Measurements from ENCODE around the gene NLRP1. TPM values are rescaled to one million over a fixed set of nuclear protein-coding genes. Genes with fewer than 3 reads are reported as not detected.

Gene NLRP1
- polyA plus RNA-seq, 10 donors: 45.0 to 79.3 (median 60.6) TPM

GRCh38 chr17:5526821-5527598 is 57.3 kb downstream of the NLRP1 start:
- peak; percentile 80 to 96 (median 87) for DNase-seq

- DNase-seq: no peak
Observed at GRCh38 chr17:5523249-5523648, 61.1 kb downstream of the NLRP1 start.

GRCh38 chr17:5522476-5522875 is 61.8 kb downstream of the NLRP1 start:
- DNase-seq: no peak

- DNase-seq: peak in 1 of 3 donors; percentile 92
Observed at GRCh38 chr17:5516060-5516792, 68.1 kb downstream of the NLRP1 start.

GRCh38 chr17:5514976-5515375 is 69.3 kb downstream of the NLRP1 start:
- no peak for DNase-seq

- no peak for DNase-seq
Observed at GRCh38 chr17:5513628-5514027, 70.7 kb downstream of the NLRP1 start.

- peak in 2 of 3 donors; percentile 40 to 42 for DNase-seq
Observed at GRCh38 chr17:5511401-5512225, 72.7 kb downstream of the NLRP1 start.

GRCh38 chr17:5510771-5511170 is 73.5 kb downstream of the NLRP1 start:
- DNase-seq: no peak

- DNase-seq: peak in 1 of 3 donors; percentile 29
Observed at GRCh38 chr17:5509482-5509881, 74.8 kb downstream of the NLRP1 start.

GRCh38 chr17:5508810-5509209 is 75.5 kb downstream of the NLRP1 start:
- no peak for DNase-seq

GRCh38 chr17:5506307-5506706 is 78.0 kb downstream of the NLRP1 start:
- no peak for DNase-seq

- DNase-seq: no peak
Observed at GRCh38 chr17:5502552-5502951, 81.8 kb downstream of the NLRP1 start.

GRCh38 chr17:5501685-5502084 is 82.6 kb downstream of the NLRP1 start:
- no peak for DNase-seq

GRCh38 chr17:5500589-5501391 is 83.5 kb downstream of the NLRP1 start:
- DNase-seq: peak; percentile 84 to 96 (median 91)

- no peak for DNase-seq
Observed at GRCh38 chr17:5500247-5500588, 84.1 kb downstream of the NLRP1 start.

- DNase-seq: peak in 2 of 3 donors; percentile 26 to 66
Observed at GRCh38 chr17:5499476-5500231, 84.7 kb downstream of the NLRP1 start.

- no peak for DNase-seq
Observed at GRCh38 chr17:5492970-5493369, 91.3 kb downstream of the NLRP1 start.

GRCh38 chr17:5488752-5489151 is 95.6 kb downstream of the NLRP1 start:
- no peak for DNase-seq

- peak; percentile 98 to 100 (median 99) for DNase-seq
Observed at GRCh38 chr17:5486206-5487124, 97.8 kb downstream of the NLRP1 start, which contains the start of gene MIS12. TSS of gene MIS12 (plus strand) at chr17:5486566. CDS start at chr17:5488863, 2,297 bp downstream.

Measured in muscle of back (tissue), 11 donors.